Ovary (tissue), 9 donors: ENCODE data around the gene NAB1. TPM values are rescaled to one million over a fixed set of nuclear protein-coding genes. Genes with fewer than 3 reads are reported as not detected.

Experiments used
- DNase-seq, 5 donors: peaks; one replicate each; pipeline ENCODE4 v3.0.0-alpha.2; 2019 to 2020
- H3K27ac ChIP-seq, 2 donors: fragments of 200-600 bp; one replicate each; pipeline versions ENCODE4 v1.5.1 to v1.8.0; 2019 to 2022
- H3K27me3 ChIP-seq: fragments of 200-600 bp; one replicate; pipeline ENCODE4 v1.8.0; 2022
- H3K36me3 ChIP-seq: fragments of 200-600 bp; sonication (generic); one replicate; pipeline ENCODE4 v1.5.1; 2019
- H3K4me1 ChIP-seq: one replicate; pipeline ENCODE4 v1.8.1; 2013; ENCODE audit warnings: mild to moderate bottlenecking, moderate library complexity; ENCODE audit not compliant: insufficient read depth
- H3K4me3 ChIP-seq: fragments of 200-600 bp; sonication (generic); one replicate; pipeline ENCODE4 v1.5.1; 2017
- H3K9me3 ChIP-seq, 2 donors: fragments of 200-600 bp in 1 of 2; sonication (generic) in 1 of 2; one replicate each; pipeline versions ENCODE4 v1.5.1 to v1.8.1; 2013 to 2019; ENCODE audit warnings: mild to moderate bottlenecking in 1 of 2, moderate library complexity in 1 of 2
- CTCF ChIP-seq, 3 donors: fragments of 450-650 bp in 2 of 3; fragments of 200-600 bp in 1 of 3; IDR thresholded peaks; one replicate each; pipeline versions ENCODE4 v1.5.1 to v1.8.0; 2016 to 2022; ENCODE audit warnings: antibody characterized with exemption in 3 of 3, mild to moderate bottlenecking in 1 of 3
- EP300 ChIP-seq: sonication (generic); formaldehyde crosslinking; IDR thresholded peaks from one replicate; pipeline ENCODE4 v1.6.1; 2017; ENCODE audit warnings: antibody characterized with exemption
- POLR2A ChIP-seq: fragments of 450-650 bp; IDR thresholded peaks from one replicate; pipeline ENCODE4 v1.6.1; 2017; ENCODE audit warnings: antibody characterized with exemption, mild to moderate bottlenecking, moderate library complexity
- WGBS, 3 donors: extraction: QIAGEN DNeasy Blood & Tissue Kit in 1 of 3; methylation state at CpG; one replicate each; pipeline versions ENCODE4 v1.1.5 to v1.1.7; 2013 to 2017; 5-methylcytosine and 5-hydroxymethylcytosine counted together
- intact Hi-C, 4 donors: fragments of 100-400 bp; cut with DNase I; formaldehyde crosslinking; loops; one replicate each; pipeline versions ENCODE4 v1.11.0 to v1.15.1; 2022 to 2023
- polyA plus RNA-seq, 2 donors: library from polyadenylated mRNA; stranded (reverse); fragments of 200-250 nt in 1 of 2; fragments of 350-450 nt in 1 of 2; fragmentation: Illumina TruSeq in 1 of 2; extraction: RNeasy Lipid Tissue Mini Kit (QIAGEN cat#74804) in 1 of 2; gene quantifications; one replicate each; pipeline ENCODE4 v1.2.3, GENCODE V29; 2013 to 2014
- total RNA-seq, 7 donors: library from RNA; depleted of rRNA in 2 of 7; stranded (reverse); fragments of >200 nt in 2 of 7; fragmentation: NEBNext Ultra II Directional in 3 of 7; extraction: Animal tissue kit (Norgen Biotek cat#: 25700) in 3 of 7; gene quantifications; one replicate each; pipeline versions ENCODE4 v1.1.0 to v1.2.4, GENCODE V29; 2016 to 2023
- donor health status: DM: no; HTN: no; CAD: no; lungs with moderate emphysema.
- donor health status: DM: no; HTN: no; CAD: no.
- donor health status: Bipolar disorder and iron deficiency.
- donor health status: DM: yes; HTN: yes; CAD: no.
- donor health status: DM: no; HTN: no; CAD: no.
- donor health status: DM: yes; HTN: yes; CAD: no.

Gene NAB1
- total and polyA plus RNA-seq, 9 donors = 17.5 to 53.7 (median 39.8) TPM

GRCh38 chr2:190718652-190719526 is 70.0 kb downstream of the NAB1 start:
- H3K9me3 ChIP-seq = no peaks in the 10 kb centered on the region
- intact Hi-C loops = no loop called here
- no peaks in the 10 kb centered on the region for H3K27me3 ChIP-seq
- H3K4me3 ChIP-seq = no peak overlapping the region
- H3K4me1 ChIP-seq = no peaks in the 10 kb centered on the region
- 47 to 69% (median 48%) methylated on average over 7 of the region's 7 CpGs for WGBS, 3 donors
- TF ChIP-seq EP300 = no peak
- TF ChIP-seq POLR2A = no peak
- TF ChIP-seq CTCF (IDR thresholded peaks at IDR 0.05) = no peak
- H3K36me3 ChIP-seq = no peaks in the 10 kb centered on the region
- peak in 1 of 5 donors; percentile 18 for DNase-seq
- H3K27ac ChIP-seq = no peak overlapping the region

GRCh38 chr2:190720276-190720675 is 71.4 kb downstream of the NAB1 start:
- DNase-seq = no peak
- 77 to 87% (median 79%) methylated on average over 6 of the region's 6 CpGs for WGBS, 3 donors

GRCh38 chr2:190720691-190721090 is 71.8 kb downstream of the NAB1 start:
- no peaks in the 10 kb centered on the region for H3K9me3 ChIP-seq
- H3K27ac ChIP-seq = no peak overlapping the region
- H3K27me3 ChIP-seq = no peaks in the 10 kb centered on the region
- intact Hi-C loops = no loop called here
- no peaks in the 10 kb centered on the region for H3K4me1 ChIP-seq
- TF ChIP-seq EP300 (no peak), CTCF (IDR thresholded peaks at IDR 0.05) (no peak), POLR2A (no peak)
- WGBS, 3 donors = 56 to 79% (median 70%) methylated on average over 1 of the region's 1 CpG
- no peaks in the 10 kb centered on the region for H3K36me3 ChIP-seq
- DNase-seq = no peak
- no peak overlapping the region for H3K4me3 ChIP-seq

More at GRCh38 chr2:190720276-190720675, 71.4 kb downstream of the NAB1 start:
- H3K36me3 ChIP-seq = no peaks in the 10 kb centered on the region
- intact Hi-C loops = no loop called here
- H3K9me3 ChIP-seq = no peaks in the 10 kb centered on the region
- no peaks in the 10 kb centered on the region for H3K27me3 ChIP-seq
- TF ChIP-seq CTCF (IDR thresholded peaks at IDR 0.05) = no peak
- no peak for TF ChIP-seq EP300
- no peak for TF ChIP-seq POLR2A
- no peaks in the 10 kb centered on the region for H3K4me1 ChIP-seq
- no peak overlapping the region for H3K27ac ChIP-seq
- no peak overlapping the region for H3K4me3 ChIP-seq

GRCh38 chr2:190722061-190722759 is 73.3 kb downstream of the NAB1 start:
- intact Hi-C loops = no loop called here
- no peaks in the 10 kb centered on the region for H3K9me3 ChIP-seq
- no peaks in the 10 kb centered on the region for H3K36me3 ChIP-seq
- TF ChIP-seq POLR2A = no peak
- no peak for TF ChIP-seq EP300
- no peak for TF ChIP-seq CTCF (IDR thresholded peaks at IDR 0.05)
- DNase-seq = no peak
- no peaks in the 10 kb centered on the region for H3K27me3 ChIP-seq
- WGBS, 3 donors = 88 to 92% (median 88%) methylated on average over 4 of the region's 4 CpGs
- H3K4me1 ChIP-seq = no peaks in the 10 kb centered on the region
- no peak overlapping the region for H3K27ac ChIP-seq
- no peak overlapping the region for H3K4me3 ChIP-seq
